ENCODE measurements around the gene ZFC3H1. TPM values are rescaled to one million over a fixed set of nuclear protein-coding genes. Genes with fewer than 3 reads are reported as not detected.
A peak's percentile ranks its signal among the peaks of the same experiment; 100 is the strongest.

Gene ZFC3H1
- total and polyA plus RNA-seq, 9 of the 15 experiments (the other 6 are each of a cell fraction or from before 2014, with no cell fraction given), result 14.8 to 80.5 (median 22.1) TPM

DNA sequence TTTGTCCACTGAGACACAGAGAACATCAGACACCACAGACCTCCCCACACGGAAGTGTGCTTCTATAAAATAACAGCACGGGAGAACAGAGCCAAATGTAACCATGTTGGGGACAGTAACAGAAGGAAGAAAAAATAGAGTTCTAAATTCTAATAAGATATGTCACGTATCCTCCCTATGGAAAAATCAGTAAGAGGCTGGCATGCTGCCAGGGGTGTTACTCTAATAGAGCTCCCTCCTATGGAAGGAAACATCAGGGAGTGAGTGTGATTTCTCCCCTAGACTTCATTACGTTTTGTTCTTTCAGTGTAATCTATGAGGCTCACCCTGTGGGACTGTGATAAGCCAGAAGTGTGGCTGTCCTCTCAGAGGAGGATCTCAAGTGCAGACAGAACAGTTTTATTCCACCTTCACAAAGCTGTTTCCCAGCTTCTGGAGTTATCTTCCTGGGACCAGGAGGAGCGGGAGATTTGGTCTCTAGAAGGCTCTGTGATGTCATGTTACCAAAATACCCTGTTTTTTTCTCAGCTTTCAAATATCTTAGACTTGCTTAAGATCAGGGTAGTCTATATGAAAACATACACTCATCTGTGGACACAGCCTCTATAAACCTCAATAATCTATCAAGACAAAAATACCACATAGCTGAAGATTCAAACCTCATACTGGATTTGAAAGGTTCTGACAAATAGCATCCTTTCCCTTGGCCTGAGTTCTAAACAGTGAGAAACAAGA is 69.3 kb downstream of the ZFC3H1 start (continued):
- TF ChIP-seq, protein P1, sequence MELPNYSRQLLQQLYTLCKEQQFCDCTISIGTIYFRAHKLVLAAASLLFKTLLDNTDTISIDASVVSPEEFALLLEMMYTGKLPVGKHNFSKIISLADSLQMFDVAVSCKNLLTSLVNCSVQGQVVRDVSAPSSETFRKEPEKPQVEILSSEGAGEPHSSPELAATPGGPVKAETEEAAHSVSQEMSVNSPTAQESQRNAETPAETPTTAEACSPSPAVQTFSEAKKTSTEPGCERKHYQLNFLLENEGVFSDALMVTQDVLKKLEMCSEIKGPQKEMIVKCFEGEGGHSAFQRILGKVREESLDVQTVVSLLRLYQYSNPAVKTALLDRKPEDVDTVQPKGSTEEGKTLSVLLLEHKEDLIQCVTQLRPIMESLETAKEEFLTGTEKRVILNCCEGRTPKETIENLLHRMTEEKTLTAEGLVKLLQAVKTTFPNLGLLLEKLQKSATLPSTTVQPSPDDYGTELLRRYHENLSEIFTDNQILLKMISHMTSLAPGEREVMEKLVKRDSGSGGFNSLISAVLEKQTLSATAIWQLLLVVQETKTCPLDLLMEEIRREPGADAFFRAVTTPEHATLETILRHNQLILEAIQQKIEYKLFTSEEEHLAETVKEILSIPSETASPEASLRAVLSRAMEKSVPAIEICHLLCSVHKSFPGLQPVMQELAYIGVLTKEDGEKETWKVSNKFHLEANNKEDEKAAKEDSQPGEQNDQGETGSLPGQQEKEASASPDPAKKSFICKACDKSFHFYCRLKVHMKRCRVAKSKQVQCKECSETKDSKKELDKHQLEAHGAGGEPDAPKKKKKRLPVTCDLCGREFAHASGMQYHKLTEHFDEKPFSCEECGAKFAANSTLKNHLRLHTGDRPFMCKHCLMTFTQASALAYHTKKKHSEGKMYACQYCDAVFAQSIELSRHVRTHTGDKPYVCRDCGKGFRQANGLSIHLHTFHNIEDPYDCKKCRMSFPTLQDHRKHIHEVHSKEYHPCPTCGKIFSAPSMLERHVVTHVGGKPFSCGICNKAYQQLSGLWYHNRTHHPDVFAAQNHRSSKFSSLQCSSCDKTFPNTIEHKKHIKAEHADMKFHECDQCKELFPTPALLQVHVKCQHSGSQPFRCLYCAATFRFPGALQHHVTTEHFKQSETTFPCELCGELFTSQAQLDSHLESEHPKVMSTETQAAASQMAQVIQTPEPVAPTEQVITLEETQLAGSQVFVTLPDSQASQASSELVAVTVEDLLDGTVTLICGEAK (IDR thresholded peaks at IDR 0.05), result peak; percentile 81
- TF ChIP-seq, protein P1 (CRISPR knock-in tag; IDR thresholded peaks at IDR 0.05), result no peak
- TF ChIP-seq, protein P2, sequence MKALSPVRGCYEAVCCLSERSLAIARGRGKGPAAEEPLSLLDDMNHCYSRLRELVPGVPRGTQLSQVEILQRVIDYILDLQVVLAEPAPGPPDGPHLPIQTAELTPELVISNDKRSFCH (CRISPR knock-in tag; IDR thresholded peaks at IDR 0.05), result no peak
- TF ChIP-seq, protein P2 (tag; IDR thresholded peaks at IDR 0.05), result no peak
- TF ChIP-seq TSHZ1 (CRISPR knock-in tag; IDR thresholded peaks at IDR 0.05) (no peak), CBX5 (IDR thresholded peaks at IDR 0.05; ENCODE audit: borderline replicate concordance, low read depth) (no peak), CREB1 (IDR thresholded peaks at IDR 0.05) (no peak), CREB1 (CRISPR knock-in tag; IDR thresholded peaks at IDR 0.05) (no peak), RBM34 (IDR thresholded peaks at IDR 0.05; ENCODE audit: borderline replicate concordance, insufficient read depth, low read length) (no peak), GTF2F1 (IDR thresholded peaks at IDR 0.05; ENCODE audit: low read depth, low read length) (no peak)
- TF ChIP-seq, protein P3, sequence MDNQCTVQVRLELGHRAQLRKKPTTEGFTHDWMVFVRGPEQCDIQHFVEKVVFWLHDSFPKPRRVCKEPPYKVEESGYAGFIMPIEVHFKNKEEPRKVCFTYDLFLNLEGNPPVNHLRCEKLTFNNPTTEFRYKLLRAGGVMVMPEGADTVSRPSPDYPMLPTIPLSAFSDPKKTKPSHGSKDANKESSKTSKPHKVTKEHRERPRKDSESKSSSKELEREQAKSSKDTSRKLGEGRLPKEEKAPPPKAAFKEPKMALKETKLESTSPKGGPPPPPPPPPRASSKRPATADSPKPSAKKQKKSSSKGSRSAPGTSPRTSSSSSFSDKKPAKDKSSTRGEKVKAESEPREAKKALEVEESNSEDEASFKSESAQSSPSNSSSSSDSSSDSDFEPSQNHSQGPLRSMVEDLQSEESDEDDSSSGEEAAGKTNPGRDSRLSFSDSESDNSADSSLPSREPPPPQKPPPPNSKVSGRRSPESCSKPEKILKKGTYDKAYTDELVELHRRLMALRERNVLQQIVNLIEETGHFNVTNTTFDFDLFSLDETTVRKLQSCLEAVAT (IDR thresholded peaks at IDR 0.05), result no peak
- TF ChIP-seq, protein P4, sequence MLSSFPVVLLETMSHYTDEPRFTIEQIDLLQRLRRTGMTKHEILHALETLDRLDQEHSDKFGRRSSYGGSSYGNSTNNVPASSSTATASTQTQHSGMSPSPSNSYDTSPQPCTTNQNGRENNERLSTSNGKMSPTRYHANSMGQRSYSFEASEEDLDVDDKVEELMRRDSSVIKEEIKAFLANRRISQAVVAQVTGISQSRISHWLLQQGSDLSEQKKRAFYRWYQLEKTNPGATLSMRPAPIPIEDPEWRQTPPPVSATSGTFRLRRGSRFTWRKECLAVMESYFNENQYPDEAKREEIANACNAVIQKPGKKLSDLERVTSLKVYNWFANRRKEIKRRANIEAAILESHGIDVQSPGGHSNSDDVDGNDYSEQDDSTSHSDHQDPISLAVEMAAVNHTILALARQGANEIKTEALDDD (IDR thresholded peaks at IDR 0.05), result no peak

All from K562 (cell line).